GM12872 (cell line): Measurements from ENCODE around the gene EDN3.

ENCODE experiments used
- CTCF ChIP-seq: IDR thresholded peaks from 3 replicates; pipeline ENCODE4 v1.5.1; 2011; ENCODE audit warnings: low read depth, mild to moderate bottlenecking, low read length, moderate library complexity; ENCODE audit not compliant: insufficient read depth

Gene EDN3, protein sequence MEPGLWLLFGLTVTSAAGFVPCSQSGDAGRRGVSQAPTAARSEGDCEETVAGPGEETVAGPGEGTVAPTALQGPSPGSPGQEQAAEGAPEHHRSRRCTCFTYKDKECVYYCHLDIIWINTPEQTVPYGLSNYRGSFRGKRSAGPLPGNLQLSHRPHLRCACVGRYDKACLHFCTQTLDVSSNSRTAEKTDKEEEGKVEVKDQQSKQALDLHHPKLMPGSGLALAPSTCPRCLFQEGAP

GRCh38 chr20:59300333-59301081 lies at the start of gene EDN3:
EDN3 (plus strand) TSS chr20:59300611; CDS start chr20:59300813, 202 bp downstream.
- no peak for TF ChIP-seq CTCF

- no peak for TF ChIP-seq CTCF
Measured at GRCh38 chr20:59253325-59253724, 47.1 kb upstream of the EDN3 start.

DNA sequence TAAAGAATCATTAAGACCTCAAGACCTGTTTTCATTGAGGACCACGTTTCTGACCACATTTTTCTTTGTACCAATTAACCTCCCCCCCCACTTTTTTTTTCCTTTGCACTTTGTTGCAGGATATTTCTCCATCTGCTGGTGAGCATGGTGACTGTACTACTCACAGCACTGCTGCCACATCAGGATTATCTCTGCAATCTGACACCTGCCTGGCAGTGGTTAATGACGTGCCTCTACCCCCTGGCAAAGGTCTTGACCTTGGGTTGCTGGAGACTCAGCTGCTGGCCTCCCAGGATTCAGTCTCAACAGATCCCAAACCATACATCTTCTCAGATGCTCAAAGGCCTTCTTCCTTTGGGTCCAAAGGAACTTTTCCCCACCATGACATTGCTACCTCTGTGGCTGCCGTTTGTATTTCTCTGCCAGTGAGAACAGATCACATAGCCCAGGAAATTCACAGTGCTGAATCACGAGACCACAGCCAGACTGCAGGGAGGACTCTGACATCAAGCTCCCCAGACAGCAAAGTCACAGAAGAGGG lies 46.6 kb upstream of the EDN3 start:
- TF ChIP-seq CTCF = no peak

DNA sequence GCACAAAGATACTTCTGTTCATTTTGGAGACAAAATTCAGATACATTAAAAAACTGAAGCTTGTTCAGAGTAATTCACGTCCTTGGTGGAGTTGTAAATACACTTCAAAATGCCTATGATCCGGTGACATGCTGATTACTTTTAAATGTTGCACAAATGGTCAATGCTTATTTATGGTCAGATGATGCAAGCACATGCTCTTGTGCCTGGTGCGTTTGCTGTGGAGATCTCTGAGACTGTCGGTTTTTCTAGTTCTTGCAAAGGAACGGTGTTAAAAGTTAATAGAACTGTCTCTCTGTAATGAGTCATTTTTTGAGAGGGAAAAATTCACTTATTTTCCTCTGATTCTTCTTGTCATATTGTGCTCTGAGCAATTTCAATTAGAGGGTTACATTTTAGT lies 45.2 kb upstream of the EDN3 start:
- no peak for TF ChIP-seq CTCF

- TF ChIP-seq CTCF = no peak
Measured at GRCh38 chr20:59258221-59258621, 42.2 kb upstream of the EDN3 start.

GRCh38 chr20:59259946-59260345 lies 40.5 kb upstream of the EDN3 start:
- no peak for TF ChIP-seq CTCF

DNA sequence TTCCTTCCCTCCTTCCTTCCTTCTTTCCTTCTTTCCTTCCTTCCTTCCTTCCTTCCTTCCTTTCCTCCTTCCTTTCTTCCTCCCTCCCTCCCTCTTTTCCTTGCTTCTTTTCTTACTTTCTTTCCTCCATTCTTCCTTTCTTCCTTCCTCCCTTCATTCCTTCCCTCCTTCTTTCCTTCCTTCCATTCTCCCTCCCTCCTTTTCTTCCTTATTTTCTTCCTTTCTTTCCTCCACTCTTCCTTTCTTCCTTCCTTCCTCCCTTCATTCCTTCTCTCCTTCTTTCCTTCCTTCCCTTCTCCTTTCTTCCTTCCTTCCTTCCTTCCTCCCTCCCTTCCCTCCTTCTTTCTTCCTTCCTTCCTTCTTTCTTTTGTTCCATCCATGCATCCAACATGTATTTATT lies 35.1 kb upstream of the EDN3 start:
- TF ChIP-seq CTCF = no peak
